Raji (cell line): ENCODE results near the gene IGHMBP2.

Source experiments
- POLR2A ChIP-seq: IDR thresholded peaks from 2 replicates; pipeline ENCODE4 v1.6.1; 2011; ENCODE audit warnings: low read depth, low read length, control low read depth; ENCODE audit not compliant: insufficient read depth

IGHMBP2 gene

GRCh38 chr11:68958211-68958610 lies 54.5 kb downstream of the IGHMBP2 start:
- TF ChIP-seq POLR2A = no peak

- no peak for TF ChIP-seq POLR2A
Measured at GRCh38 chr11:68959465-68960293, 56.0 kb downstream of the IGHMBP2 start.

GRCh38 chr11:68960294-68961071 lies 56.8 kb downstream of the IGHMBP2 start:
- TF ChIP-seq POLR2A = no peak

GRCh38 chr11:68961245-68961644 lies 57.6 kb downstream of the IGHMBP2 start:
- TF ChIP-seq POLR2A = no peak

- TF ChIP-seq POLR2A = no peak
Measured at GRCh38 chr11:68962527-68963250, 59.0 kb downstream of the IGHMBP2 start.

GRCh38 chr11:68963779-68964178 lies 60.1 kb downstream of the IGHMBP2 start:
- TF ChIP-seq POLR2A = no peak

- no peak for TF ChIP-seq POLR2A
Measured at GRCh38 chr11:68965901-68966853, 62.5 kb downstream of the IGHMBP2 start.

- no peak for TF ChIP-seq POLR2A
Measured at GRCh38 chr11:68966894-68967780, 63.4 kb downstream of the IGHMBP2 start.

GRCh38 chr11:68968306-68969250 lies 64.9 kb downstream of the IGHMBP2 start:
- TF ChIP-seq POLR2A = no peak

GRCh38 chr11:68969386-68969785 lies 65.7 kb downstream of the IGHMBP2 start:
- no peak for TF ChIP-seq POLR2A

GRCh38 chr11:68970921-68971636 lies 67.4 kb downstream of the IGHMBP2 start:
- no peak for TF ChIP-seq POLR2A

- no peak for TF ChIP-seq POLR2A
Measured at GRCh38 chr11:68973219-68973618, 69.5 kb downstream of the IGHMBP2 start.
